ENCODE measurements around the gene MS4A6E. TPM values are rescaled to one million over a fixed set of nuclear protein-coding genes. Genes with fewer than 3 reads are reported as not detected.
A peak's percentile ranks its signal among the peaks of the same experiment; 100 is the strongest.

MS4A6E gene
- total RNA-seq, 1 donor: not detected

- no peaks in the 10 kb centered on the region for H3K9me3 ChIP-seq (ENCODE audit: low read depth, low read length)
- peaks cover 55% of the 10 kb centered on the region for H3K4me1 ChIP-seq (ENCODE audit: insufficient read depth, low read length)
- no peaks in the 10 kb centered on the region for H3K27me3 ChIP-seq (ENCODE audit: insufficient read depth, low read length)
- no peak overlapping the region for H3K4me3 ChIP-seq (ENCODE audit: low read length)
These were observed 50.5 kb downstream of the MS4A6E start for GRCh38 chr11:60377401-60378136.

DNA sequence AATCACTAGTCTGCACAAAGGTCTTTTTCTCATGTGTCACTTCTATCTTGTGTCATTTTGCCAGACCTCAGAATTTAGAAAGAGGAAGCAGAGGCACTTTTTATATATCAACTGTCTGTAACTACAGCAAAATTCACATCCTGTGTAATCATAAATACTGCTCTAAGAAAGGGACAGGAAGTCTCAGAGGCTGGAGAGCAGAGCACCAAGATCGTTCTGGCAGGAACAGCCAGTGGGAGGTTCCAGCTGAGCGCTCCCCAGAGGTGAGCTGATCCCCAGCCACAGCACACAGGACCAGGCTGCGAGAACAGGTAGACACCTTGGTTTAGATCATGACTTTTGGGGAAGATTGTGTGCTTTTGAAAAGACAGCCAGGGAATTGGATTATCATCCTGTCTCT lies 51.3 kb downstream of the MS4A6E start, which contains the start of gene MS4A7:
Gene MS4A7, plus strand, starts transcription at position 179 of the 400 bp plus-strand sequence. CDS start 4,610 bp downstream, outside the sequence.
- Histone ChIP-seq H3K4me1 (ENCODE audit: insufficient read depth, low read length) (peaks cover 53% of the 10 kb centered on the region), H3K27me3 (ENCODE audit: insufficient read depth, low read length) (no peaks in the 10 kb centered on the region), H3K9me3 (ENCODE audit: low read depth, low read length) (no peaks in the 10 kb centered on the region), H3K4me3 (ENCODE audit: low read length) (peak within 1 kb of the TSS; percentile 50)

DNA sequence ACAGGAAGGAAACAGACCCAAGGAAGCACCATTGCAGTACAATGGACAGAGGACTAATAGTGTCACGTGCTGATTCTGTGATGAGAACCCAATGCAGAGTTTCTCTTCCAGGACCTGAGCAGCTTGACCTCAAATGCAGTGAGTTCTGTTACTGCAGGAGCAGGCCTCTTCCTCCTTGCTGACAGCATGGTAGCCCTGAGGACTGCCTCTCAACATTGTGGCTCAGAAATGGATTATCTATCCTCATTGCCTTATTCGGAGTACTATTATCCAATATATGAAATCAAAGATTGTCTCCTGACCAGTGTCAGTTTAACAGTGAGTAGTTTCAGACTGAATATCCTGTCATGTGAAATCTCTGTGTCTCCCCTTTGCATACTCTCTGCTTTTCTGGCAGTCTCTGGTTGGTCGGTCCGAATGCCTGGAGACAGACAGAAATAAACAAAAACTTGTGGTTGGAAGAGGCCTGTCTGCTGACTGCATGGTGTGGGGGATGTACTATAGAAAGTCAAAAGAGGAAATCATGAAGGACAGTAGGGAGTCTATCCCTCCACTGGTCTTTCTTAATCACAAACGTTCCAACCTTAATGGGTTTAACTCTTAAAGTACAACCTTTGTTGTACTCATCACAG lies 62.3 kb downstream of the MS4A6E start:
- no peak overlapping the region for H3K4me3 ChIP-seq (ENCODE audit: low read length)
- H3K27me3 ChIP-seq (ENCODE audit: insufficient read depth, low read length): no peaks in the 10 kb centered on the region
- H3K9me3 ChIP-seq (ENCODE audit: low read depth, low read length): no peaks in the 10 kb centered on the region
- H3K4me1 ChIP-seq (ENCODE audit: insufficient read depth, low read length): peaks cover 60% of the 10 kb centered on the region

GRCh38 chr11:60390419-60390818 lies 63.4 kb downstream of the MS4A6E start:
- H3K27me3 ChIP-seq (ENCODE audit: insufficient read depth, low read length): no peaks in the 10 kb centered on the region
- H3K9me3 ChIP-seq (ENCODE audit: low read depth, low read length): no peaks in the 10 kb centered on the region
- H3K4me1 ChIP-seq (ENCODE audit: insufficient read depth, low read length): peaks cover 68% of the 10 kb centered on the region
- H3K4me3 ChIP-seq (ENCODE audit: low read length): no peak overlapping the region

Other genes starting within 250 kb of the MS4A6E start
- gene MS4A2, start 238.6 kb upstream of the MS4A6E start, total RNA-seq: 0.63 TPM
- gene MS4A6A, start 144.2 kb upstream of the MS4A6E start, total RNA-seq: 237 TPM
- 1.4 TPM for gene MS4A4E, start 84.1 kb upstream of the MS4A6E start, total RNA-seq
- 3.0 TPM for gene MS4A4A, start 46.6 kb upstream of the MS4A6E start, total RNA-seq
- gene MS4A7, start 51.3 kb downstream of the MS4A6E start, total RNA-seq: 28.7 TPM
- gene MS4A14, start 69.2 kb downstream of the MS4A6E start, total RNA-seq: 1.2 TPM
- gene MS4A5, start 102.3 kb downstream of the MS4A6E start, total RNA-seq: not detected
- gene MS4A1, start 128.6 kb downstream of the MS4A6E start, total RNA-seq: 145 TPM
- gene MS4A12, start 165.5 kb downstream of the MS4A6E start, total RNA-seq: not detected
- not detected for gene MS4A13, start 188.1 kb downstream of the MS4A6E start, total RNA-seq